GM20000 (cell line): ENCODE results near the gene NAT9.

Experiments
- DNase-seq: peaks from one replicate; pipeline ENCODE4 v3.0.0; 2012; ENCODE audit warnings: low spot score
- CTCF ChIP-seq: IDR thresholded peaks from 2 replicates; pipeline ENCODE4 v1.5.1; 2012; ENCODE audit warnings: mild to moderate bottlenecking, control low read depth; ENCODE audit errors: extremely low read depth, missing control alignments

NAT9 gene

GRCh38 chr17:74736513-74737298 is 39.4 kb downstream of the NAT9 start, which contains the start of gene RAB37:
RAB37 (plus strand) TSS chr17:74737256; CDS start chr17:74737273, 17 bp downstream.
- TF ChIP-seq CTCF, result peak; percentile 67
- peak; percentile 76 for DNase-seq

GRCh38 chr17:74734256-74734655 is 41.9 kb downstream of the NAT9 start:
- no peak for TF ChIP-seq CTCF
- no peak for DNase-seq

GRCh38 chr17:74733365-74734122 is 42.6 kb downstream of the NAT9 start:
- no peak for DNase-seq
- no peak for TF ChIP-seq CTCF

GRCh38 chr17:74732042-74732867 is 43.9 kb downstream of the NAT9 start:
- no peak for TF ChIP-seq CTCF
- no peak for DNase-seq

GRCh38 chr17:74731347-74731605 is 44.9 kb downstream of the NAT9 start:
- no peak for TF ChIP-seq CTCF
- DNase-seq, result no peak

GRCh38 chr17:74730491-74731346 is 45.4 kb downstream of the NAT9 start:
- TF ChIP-seq CTCF, result no peak
- no peak for DNase-seq
